GM23338 (cell line): ENCODE measurements around the gene DOCK3. TPM values are rescaled to one million over a fixed set of nuclear protein-coding genes. Genes with fewer than 3 reads are reported as not detected.

Source experiments
- ATAC-seq: fragments of 200-7000 bp; cut with Tn5 transposase; 3 replicates; pipeline ENCODE4 v1.9.1; 2020
- DNase-seq: peaks from one replicate; pipeline ENCODE4 v3.0.0-alpha.2; 2015; ENCODE audit warnings: low spot score
- H2AFZ ChIP-seq: fragments of 200-600 bp; sonication (generic); 2 replicates; pipeline ENCODE4 v1.8.0; 2016; ENCODE audit warnings: antibody characterized with exemption, mild to moderate bottlenecking, moderate library complexity
- H3F3A ChIP-seq: fragments of 200-600 bp; sonication (generic); replicated peaks from 2 replicates; pipeline ENCODE4 v1.8.0; 2017; ENCODE audit warnings: antibody characterized with exemption, mixed run types, low read depth
- H3K27ac ChIP-seq: fragments of 200-600 bp; sonication (generic); 2 replicates; pipeline ENCODE4 v1.6.1; 2016; ENCODE audit warnings: low read depth
- H3K27me3 ChIP-seq: fragments of 200-600 bp; sonication (generic); 2 replicates; pipeline ENCODE4 v1.8.0; 2016; ENCODE audit warnings: mild to moderate bottlenecking, mixed run types, moderate library complexity; ENCODE audit not compliant: insufficient read depth
- H3K36me3 ChIP-seq: fragments of 200-600 bp; sonication (generic); 2 replicates; pipeline ENCODE4 v1.8.0; 2016; ENCODE audit warnings: mild to moderate bottlenecking; ENCODE audit not compliant: insufficient read depth
- H3K4me1 ChIP-seq: fragments of 200-600 bp; sonication (generic); 2 replicates; pipeline ENCODE4 v1.8.0; 2016; ENCODE audit warnings: mild to moderate bottlenecking, moderate library complexity; ENCODE audit not compliant: insufficient read depth
- H3K4me2 ChIP-seq: fragments of 200-600 bp; sonication (generic); 2 replicates; pipeline ENCODE4 v1.7.1; 2017; ENCODE audit warnings: mixed run types
- H3K4me3 ChIP-seq: fragments of 200-600 bp; sonication (generic); 2 replicates; pipeline ENCODE4 v1.6.1; 2016; ENCODE audit warnings: mixed run types
- H3K79me2 ChIP-seq: fragments of 200-600 bp; sonication (generic); replicated peaks from 2 replicates; pipeline ENCODE4 v1.8.0; 2017; ENCODE audit warnings: mild to moderate bottlenecking; ENCODE audit not compliant: insufficient read depth
- H3K9me2 ChIP-seq: fragments of 200-600 bp; sonication (generic); 2 replicates; pipeline ENCODE4 v1.8.0; 2017; ENCODE audit not compliant: insufficient read depth
- H4K20me1 ChIP-seq: fragments of 200-600 bp; sonication (generic); replicated peaks from 2 replicates; pipeline ENCODE4 v1.8.0; 2017; ENCODE audit warnings: mild to moderate bottlenecking; ENCODE audit not compliant: insufficient read depth
- H3K27ac Mint-ChIP-seq: 2 replicates; pipeline ENCODE4 v1.8.0; 2020; ENCODE audit warnings: inconsistent platforms, mild to moderate bottlenecking, moderate library complexity, mixed read lengths
- H3K27me3 Mint-ChIP-seq: 3 replicates; pipeline ENCODE4 v1.8.0; 2022; ENCODE audit warnings: low read depth, mild to moderate bottlenecking, moderate library complexity, mixed read lengths, inconsistent platforms; ENCODE audit not compliant: insufficient read depth, poor library complexity
- H3K36me3 Mint-ChIP-seq: 3 replicates; pipeline ENCODE4 v1.8.0; 2021; ENCODE audit warnings: low read depth, mild to moderate bottlenecking, inconsistent platforms, moderate library complexity, mixed read lengths
- H3K4me1 Mint-ChIP-seq: 3 replicates; pipeline ENCODE4 v1.8.0; 2020; ENCODE audit warnings: mild to moderate bottlenecking, inconsistent platforms, mixed read lengths
- H3K4me3 Mint-ChIP-seq: 3 replicates; pipeline ENCODE4 v1.8.0; 2021; ENCODE audit warnings: moderate library complexity, mild to moderate bottlenecking, inconsistent platforms, mixed read lengths
- H3K9me3 Mint-ChIP-seq: 3 replicates; pipeline ENCODE4 v1.8.0; 2020; ENCODE audit warnings: moderate library complexity, mild to moderate bottlenecking, inconsistent platforms, mixed read lengths
- CREB1 ChIP-seq: fragments of 250-450 bp; sonication (Bioruptor Pico); IDR thresholded peaks from 2 replicates; pipeline ENCODE4 v1.5.0; 2020; ENCODE audit warnings: low read depth, mild to moderate bottlenecking, moderate library complexity
- EZH2 ChIP-seq: fragments of 200-600 bp; sonication (generic); IDR thresholded peaks from one replicate; pipeline ENCODE4 v1.8.0; 2017; ENCODE audit warnings: antibody characterized with exemption, mild to moderate bottlenecking, low read depth; ENCODE audit not compliant: unreplicated experiment
- EZH2phosphoT487 ChIP-seq: fragments of 200-600 bp; sonication (generic); IDR thresholded peaks from one replicate; pipeline ENCODE4 v1.8.1; 2018; ENCODE audit warnings: antibody characterized with exemption; ENCODE audit not compliant: unreplicated experiment
- JUNB ChIP-seq: IDR thresholded peaks from one replicate; pipeline ENCODE4 v1.6.1; 2016; ENCODE audit warnings: antibody characterized with exemption; ENCODE audit not compliant: unreplicated experiment
- NANOG ChIP-seq: IDR thresholded peaks from 2 replicates; pipeline ENCODE4 v1.6.1; 2016; ENCODE audit warnings: antibody characterized with exemption, borderline replicate concordance
- REST ChIP-seq: IDR thresholded peaks from one replicate; pipeline ENCODE4 v1.6.1; 2018; ENCODE audit warnings: antibody characterized with exemption; ENCODE audit not compliant: unreplicated experiment
- STAT1 ChIP-seq: IDR thresholded peaks from one replicate; pipeline ENCODE4 v1.6.1; 2016; ENCODE audit warnings: antibody characterized with exemption; ENCODE audit not compliant: unreplicated experiment
- ZNF114 ChIP-seq: fragments of 250-450 bp; sonication (Bioruptor Pico); IDR thresholded peaks from 2 replicates; pipeline ENCODE4 v1.5.0; 2020; ENCODE audit warnings: mild to moderate bottlenecking, moderate library complexity
- ZNF331 ChIP-seq: fragments of 250-450 bp; sonication (Bioruptor Pico); IDR thresholded peaks from 2 replicates; pipeline ENCODE4 v1.5.0; 2020; ENCODE audit warnings: low read depth, mild to moderate bottlenecking, moderate library complexity
- ZNF462 ChIP-seq: fragments of 250-450 bp; sonication (Bioruptor Pico); IDR thresholded peaks from 2 replicates; pipeline ENCODE4 v1.5.0; 2020; ENCODE audit warnings: mild to moderate bottlenecking, moderate library complexity
- polyA plus RNA-seq: library from polyadenylated mRNA; unstranded; fragments of >200 nt; fragmentation: Nextera tagmentation; extraction: Ambion mirVana; gene quantifications from 2 replicates; pipeline ENCODE4 v1.2.1, GENCODE V29; 2016
- total RNA-seq: library from RNA; depleted of rRNA; stranded (reverse); fragments of >200 nt; shearing (Covaris generic); gene quantifications from 2 replicates; pipeline ENCODE4 v1.2.3, GENCODE V29; 2014
- TF ChIP-seq, protein P1 (sequence below): IDR thresholded peaks from 2 replicates; pipeline ENCODE4 v1.6.1; 2016; ENCODE audit warnings: antibody characterized with exemption

DOCK3 gene
- total and polyA plus RNA-seq, 2 experiments from 2014 or later, result 2.4 to 5.6 TPM

DNA sequence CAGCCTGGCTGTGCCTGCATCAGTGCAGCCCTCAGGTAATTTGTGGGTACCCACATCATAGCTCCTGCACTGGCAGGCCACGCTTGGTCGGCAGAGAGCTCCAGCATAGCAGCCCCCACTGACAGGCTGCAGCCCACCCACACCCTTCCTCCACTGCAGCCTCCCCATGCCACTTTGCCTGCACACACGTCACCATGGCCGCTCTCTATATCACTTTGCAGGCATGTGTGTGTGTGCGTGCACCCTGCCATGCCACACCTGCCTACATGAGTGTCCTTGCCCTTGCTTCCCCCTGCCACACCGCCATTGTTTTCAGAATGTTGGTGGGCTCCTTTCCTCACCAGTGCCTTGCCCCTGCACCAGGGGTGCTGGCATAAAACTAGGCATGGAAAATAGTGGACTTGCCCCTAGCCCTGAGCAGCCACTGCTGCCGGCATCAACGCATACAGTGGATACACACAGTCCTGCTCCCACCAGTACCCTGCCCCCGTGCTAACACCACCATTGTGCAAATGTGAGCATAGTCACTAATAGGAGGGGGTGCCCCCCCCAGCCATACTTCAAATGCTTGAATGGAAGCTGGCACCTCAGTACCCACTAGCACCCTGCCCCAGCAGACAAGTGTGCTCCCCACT lies 431.6 kb downstream of the DOCK3 start (continued):
- TF ChIP-seq REST, result no peak
- no peak for TF ChIP-seq JUNB
- no peak for TF ChIP-seq ZNF114

DNA sequence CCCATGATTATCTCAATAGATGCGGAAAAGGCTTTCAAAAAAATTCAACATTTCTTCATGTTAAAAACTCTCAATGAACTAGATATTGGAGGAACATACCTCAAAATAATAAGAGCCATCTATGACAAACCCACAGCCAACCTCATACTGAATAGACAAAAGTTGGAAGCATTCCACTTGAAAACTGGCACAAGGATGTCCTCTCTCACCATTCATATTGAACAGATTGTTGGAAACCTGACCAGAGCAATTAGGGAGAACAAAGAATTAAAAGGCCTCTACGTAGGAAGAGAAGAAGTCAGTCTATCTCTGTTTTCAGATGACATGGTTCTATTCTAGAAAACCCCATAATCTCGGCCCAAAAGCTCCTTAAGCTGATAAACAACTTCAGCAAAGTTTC lies 435.9 kb downstream of the DOCK3 start:
- H3K4me2 ChIP-seq, result no peak overlapping the region
- Mint-ChIP-seq H3K9me3 (peaks cover 35% of the 10 kb centered on the region; the same call in 2 of the 3 replicates), H3K4me3 (no peak overlapping the region), H3K36me3 (peaks cover 23% of the 10 kb centered on the region), H3K27me3 (no peaks in the 10 kb centered on the region), H3K27ac (no peak overlapping the region), H3K4me1 (no peaks in the 10 kb centered on the region)
- H3K4me1 ChIP-seq, result no peaks in the 10 kb centered on the region
- no peak overlapping the region for H2AFZ ChIP-seq
- no peak for ATAC-seq
- H3K79me2 ChIP-seq, result no peaks in the 10 kb centered on the region
- no peak overlapping the region for H3K27ac ChIP-seq
- H4K20me1 ChIP-seq, result no peaks in the 10 kb centered on the region
- no peaks in the 10 kb centered on the region for H3K36me3 ChIP-seq
- no peak for DNase-seq
- no peaks in the 10 kb centered on the region for H3F3A ChIP-seq
- H3K27me3 ChIP-seq, result no peaks in the 10 kb centered on the region
- H3K4me3 ChIP-seq, result no peak overlapping the region
- H3K9me2 ChIP-seq, result peaks cover 2% of the 10 kb centered on the region; the same call in 1 of the 2 replicates
- no peak for TF ChIP-seq CREB1 (CRISPR knock-in tag)
- TF ChIP-seq, protein P1, sequence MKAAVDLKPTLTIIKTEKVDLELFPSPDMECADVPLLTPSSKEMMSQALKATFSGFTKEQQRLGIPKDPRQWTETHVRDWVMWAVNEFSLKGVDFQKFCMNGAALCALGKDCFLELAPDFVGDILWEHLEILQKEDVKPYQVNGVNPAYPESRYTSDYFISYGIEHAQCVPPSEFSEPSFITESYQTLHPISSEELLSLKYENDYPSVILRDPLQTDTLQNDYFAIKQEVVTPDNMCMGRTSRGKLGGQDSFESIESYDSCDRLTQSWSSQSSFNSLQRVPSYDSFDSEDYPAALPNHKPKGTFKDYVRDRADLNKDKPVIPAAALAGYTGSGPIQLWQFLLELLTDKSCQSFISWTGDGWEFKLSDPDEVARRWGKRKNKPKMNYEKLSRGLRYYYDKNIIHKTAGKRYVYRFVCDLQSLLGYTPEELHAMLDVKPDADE, result no peak
- TF ChIP-seq STAT1, result no peak
- TF ChIP-seq ZNF462 (CRISPR knock-in tag), result no peak
- TF ChIP-seq EZH2phosphoT487, result no peak
- TF ChIP-seq NANOG, result no peak
- no peak for TF ChIP-seq EZH2
- TF ChIP-seq ZNF331, result no peak
- TF ChIP-seq REST, result no peak
